ENCODE data around the gene HMCN1.
"Not testable (repeated sequence)": the region's sequence is repeated elsewhere in the genome, so short reads cannot be mapped to it uniquely, and the experiment has no call there.

Gene HMCN1

DNA sequence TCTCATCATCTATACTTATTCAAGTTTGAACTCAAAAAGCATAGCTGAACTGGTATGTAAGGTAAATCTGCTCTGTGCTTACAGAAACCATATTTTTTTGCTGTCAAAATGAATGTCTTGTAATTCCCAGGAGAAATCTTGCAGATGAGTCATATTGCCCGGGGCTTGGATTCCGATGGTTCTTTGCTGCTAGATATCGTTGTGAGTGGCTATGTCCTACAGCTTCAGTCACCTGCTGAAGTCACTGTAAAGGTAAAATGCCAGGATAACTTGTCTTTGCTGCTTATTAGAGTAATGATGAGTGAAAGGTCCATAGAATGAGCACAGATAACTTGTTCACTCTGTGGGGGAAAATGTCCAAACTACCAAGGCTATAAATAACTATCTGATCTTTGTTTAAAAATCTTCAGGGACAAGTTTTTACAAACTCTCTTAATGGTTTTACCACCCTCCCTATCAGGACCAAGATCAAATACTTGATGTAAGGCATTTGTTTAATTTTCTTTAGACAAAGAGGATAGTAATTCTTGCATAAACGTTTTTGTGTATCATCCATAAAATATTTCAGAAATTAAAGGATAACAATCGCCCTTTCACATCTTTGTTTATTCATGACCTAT, 418.5 kb downstream of the HMCN1 start:
- DNase-seq (ENCODE audit: low spot score) = no peak

DNA sequence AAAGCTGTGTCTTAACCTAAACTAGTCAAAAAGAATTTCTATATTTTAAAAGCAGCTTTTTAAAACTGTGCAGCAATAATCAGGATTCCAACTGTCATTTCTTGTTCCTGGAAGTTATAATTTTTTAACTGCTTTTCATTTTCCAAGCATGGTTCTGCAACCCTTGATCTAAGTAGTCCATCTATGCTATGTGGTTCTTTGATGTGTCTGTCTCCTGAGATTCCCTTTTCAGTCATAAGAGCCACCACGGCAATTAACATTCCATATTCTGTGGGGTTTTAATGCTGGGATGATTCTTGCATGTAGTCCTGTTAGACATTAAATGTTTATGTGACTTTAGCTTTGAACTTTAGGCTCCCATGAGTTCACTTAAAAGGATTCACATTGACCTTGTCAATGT, 420.5 kb downstream of the HMCN1 start:
- DNase-seq (ENCODE audit: low spot score) = no peak

DNA sequence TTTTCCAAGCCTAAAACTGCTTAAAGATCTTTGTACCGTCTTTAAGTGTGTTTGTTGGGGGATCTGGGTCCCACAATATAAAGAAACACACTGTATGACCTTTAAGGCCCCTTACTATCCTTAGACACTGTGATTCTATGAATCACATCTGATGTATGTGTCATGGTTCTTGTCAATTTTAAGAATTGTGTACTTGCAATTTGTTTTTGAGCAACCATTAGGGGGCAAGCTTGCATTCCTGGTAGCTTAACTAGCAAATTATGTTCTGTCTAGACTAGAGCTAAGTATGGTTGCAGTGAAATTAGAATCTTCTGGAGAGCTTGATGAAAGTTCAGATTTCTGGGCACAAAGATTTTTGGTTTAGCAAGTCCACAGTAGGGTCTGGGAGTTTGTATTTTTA, 421.4 kb downstream of the HMCN1 start:
- peak; percentile 57 for DNase-seq (ENCODE audit: low spot score)

DNA sequence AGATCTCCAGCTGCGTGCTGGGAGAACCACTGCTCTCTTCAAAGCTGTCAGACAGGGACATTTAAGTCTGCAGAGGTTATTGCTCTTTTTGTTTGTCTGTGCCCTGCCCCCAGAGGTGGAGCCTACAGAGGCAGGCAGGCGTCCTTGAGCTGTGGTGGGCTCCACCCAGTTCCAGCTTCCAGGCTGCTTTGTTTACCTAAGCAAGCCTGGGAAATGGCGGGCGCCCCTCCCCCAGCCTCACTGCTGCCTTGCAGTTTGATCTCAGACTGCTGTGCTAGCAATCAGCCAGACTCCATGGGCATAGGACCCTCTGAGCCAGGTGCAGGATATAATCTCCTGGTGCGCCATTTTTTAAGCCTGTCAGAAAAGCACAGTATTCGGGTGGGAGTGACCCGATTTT, 428.7 kb downstream of the HMCN1 start:
- DNase-seq (ENCODE audit: low spot score) = not testable (repeated sequence)

DNA sequence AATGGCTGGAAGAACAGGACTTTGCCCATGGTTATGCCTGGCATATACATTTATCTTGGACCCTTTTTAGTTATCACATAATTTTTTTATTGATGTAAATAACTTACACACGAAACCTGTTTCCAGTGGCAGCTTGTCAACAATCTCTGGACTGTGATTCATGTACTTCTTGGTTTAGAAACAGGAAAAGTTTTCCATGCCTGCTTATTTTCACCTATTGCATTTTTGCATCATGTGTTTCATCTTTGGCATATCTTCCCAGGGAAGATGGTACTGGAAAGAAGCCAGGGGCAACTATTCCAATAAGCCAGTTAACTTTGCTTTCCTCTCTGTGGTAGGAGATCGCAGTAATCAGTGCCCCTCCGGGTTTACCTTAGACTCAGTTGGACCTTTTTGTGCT, 430.6 kb downstream of the HMCN1 start:
- no peak for DNase-seq (ENCODE audit: low spot score)

DNA sequence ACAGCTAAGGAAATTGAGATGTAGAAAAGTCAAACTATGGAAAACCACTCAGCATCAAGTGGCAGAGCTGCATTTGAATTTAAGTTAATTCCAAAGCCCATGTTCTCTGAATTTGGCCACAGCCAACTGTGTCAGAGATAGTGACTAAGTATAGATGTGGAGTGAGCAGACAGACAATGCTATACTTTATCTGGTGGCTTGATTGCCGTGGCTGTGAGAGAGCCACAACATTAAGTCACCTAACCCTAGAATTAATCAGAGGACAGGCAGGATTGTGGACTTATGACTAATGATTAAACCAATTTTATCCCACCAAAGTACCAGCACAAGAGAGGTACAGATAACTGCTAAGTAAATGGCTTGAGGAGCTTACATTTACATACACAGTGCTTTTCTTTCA, 431.1 kb downstream of the HMCN1 start:
- no peak for DNase-seq (ENCODE audit: low spot score)

DNA sequence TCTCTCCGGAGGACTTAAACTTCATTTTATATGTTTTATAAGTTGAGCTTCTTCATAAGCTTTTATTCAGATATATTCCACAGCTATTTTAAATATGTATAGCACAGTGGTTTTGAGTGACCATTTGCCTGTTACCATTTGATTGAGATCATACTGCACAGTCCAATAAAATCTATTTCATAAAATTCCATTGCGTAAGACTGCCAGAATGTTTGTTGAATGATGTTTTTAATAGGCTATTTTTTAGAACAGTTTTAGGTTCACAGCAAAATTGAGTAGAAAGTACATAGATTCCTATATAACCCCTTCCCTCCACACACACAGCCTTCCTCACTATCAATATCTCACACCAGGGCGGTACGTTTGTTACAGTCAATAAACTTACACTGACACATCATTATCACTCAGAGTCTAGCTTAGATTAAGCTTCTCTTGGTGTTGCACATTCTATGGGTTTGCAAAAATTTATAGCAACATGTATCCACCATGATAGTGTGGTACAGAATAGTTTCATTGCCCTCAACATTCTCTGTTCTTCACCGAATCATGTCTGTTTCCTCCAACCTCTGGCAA, 433.0 kb downstream of the HMCN1 start:
- DNase-seq (ENCODE audit: low spot score) = no peak

DNA sequence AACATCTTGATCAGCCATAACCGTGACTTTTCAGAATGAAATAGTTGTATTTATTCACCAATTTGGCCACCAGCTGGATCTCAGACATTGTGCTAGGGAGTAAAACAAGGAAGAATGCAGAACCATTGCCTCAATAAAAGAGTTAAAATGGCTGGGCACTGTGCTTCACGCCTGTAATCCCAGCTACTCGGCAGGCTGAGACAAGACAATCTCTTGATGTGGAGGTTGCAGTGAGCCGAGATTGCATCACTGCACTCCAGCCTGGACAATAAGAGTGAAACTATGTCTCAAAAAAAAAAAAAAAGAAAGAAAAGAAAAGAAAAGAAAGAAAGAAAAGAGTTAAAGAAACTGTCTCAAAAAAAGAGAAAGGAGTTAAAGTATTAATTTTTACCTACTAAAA, 441.4 kb downstream of the HMCN1 start:
- DNase-seq (ENCODE audit: low spot score) = no peak

DNA sequence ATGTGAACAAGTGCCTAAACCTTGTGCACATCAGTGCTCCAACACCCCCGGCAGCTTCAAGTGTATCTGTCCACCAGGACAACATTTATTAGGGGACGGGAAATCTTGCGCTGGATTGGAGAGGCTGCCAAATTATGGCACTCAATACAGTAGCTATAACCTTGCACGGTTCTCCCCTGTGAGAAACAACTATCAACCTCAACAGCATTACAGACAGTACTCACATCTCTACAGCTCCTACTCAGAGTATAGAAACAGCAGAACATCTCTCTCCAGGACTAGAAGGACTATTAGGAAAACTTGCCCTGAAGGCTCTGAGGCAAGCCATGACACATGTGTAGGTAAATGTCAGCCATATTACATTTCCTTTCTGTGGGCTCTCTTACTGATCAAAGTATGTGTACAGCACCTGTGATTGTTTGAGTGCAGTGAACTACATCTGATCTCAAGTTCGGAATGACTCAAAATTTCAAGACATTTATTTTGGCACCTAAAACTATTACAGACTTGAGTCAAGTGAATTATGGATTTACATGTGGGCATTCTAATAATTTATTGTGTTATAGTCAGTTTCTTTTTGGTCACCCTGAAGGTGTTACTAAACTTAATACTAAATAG, 444.3 kb downstream of the HMCN1 start:
- no peak for DNase-seq (ENCODE audit: low spot score)

DNA sequence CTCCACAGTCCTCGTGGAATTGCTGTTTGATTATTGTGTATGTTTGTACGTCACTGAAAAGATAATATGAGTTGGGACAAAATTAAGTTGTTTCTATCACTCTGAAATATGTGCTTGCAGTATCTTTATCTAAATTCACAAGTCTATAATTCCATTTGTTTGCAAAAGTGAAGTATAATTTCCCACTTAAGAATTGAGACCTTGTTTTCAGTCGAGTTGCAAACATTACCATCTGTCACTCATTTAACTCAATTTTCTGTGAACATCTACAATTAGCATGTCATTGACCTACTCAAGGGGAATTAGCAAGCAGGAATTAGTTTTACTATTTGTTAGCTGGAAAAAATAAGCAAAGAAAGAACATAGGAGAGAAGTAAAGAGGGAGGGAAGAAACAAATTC, 445.0 kb downstream of the HMCN1 start:
- no peak for DNase-seq (ENCODE audit: low spot score)

DNA sequence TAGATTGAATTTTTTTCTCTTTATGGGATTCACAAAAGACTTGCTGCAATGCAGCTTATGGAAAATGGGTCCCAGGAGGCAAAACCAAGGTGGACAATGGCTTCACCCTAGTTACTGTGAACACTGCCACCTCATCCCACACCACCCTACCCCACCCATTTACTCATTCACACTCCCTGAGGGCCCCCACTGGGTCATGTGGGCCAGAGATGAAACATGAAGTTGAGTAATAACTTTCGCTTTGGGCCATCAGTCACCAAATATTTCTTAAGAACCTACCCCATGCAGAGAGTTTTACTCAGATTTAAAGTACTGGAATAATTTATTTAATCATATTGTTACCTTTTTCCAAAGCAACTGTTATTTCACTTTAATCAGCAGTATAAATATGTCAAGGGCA, 449.0 kb downstream of the HMCN1 start:
- DNase-seq (ENCODE audit: low spot score) = no peak

DNA sequence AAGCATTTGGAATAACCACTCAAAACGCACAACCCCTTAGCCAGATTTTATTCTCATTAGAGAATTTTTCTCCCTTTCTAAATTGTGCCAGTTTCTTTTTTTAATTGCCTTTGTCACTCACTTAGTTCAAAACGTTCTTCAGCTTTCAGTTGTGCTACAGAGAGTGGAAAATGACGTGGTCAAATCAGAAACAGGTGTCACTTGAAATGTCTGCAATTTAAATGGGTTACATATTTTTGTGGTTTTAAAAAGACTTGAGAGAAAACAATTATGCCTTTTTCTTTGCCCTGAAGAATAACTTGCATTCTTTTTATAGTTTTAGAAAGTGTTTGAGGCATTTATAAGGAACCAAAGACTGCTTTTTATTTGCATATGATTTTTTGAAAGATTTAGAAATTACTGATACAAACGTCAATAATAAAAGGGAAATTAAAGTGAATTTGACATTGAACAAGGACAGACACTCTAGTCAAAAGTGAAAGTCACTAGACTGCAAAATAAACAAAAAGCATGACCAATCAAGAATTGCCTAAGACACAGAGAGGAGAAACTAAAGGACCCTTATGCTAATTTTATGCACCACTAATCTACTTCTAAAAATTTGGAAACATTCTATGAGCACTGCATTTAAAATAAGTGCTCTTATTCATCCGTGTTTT, 449.9 kb downstream of the HMCN1 start:
- no peak for DNase-seq (ENCODE audit: low spot score)

DNA sequence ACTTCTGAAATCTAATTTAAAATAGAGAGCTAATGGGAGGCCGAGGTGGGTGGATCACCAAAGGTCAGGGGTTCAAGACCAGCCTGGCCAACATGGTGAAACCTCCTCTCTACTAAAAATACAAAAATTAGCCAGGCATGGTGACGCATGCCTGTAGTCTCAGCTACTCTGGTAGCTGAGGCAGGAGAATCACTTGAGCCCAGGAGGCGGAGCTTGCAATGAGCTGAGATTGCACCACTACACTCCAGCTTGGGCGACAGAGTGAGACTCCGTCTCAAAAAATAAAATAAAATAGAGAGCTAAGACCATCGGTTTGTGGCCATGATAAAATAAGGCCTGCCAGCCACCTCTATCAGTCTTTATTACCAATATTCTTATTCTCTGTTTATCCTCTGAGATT, 452.1 kb downstream of the HMCN1 start:
- not testable (repeated sequence) for DNase-seq (ENCODE audit: low spot score)

DNA sequence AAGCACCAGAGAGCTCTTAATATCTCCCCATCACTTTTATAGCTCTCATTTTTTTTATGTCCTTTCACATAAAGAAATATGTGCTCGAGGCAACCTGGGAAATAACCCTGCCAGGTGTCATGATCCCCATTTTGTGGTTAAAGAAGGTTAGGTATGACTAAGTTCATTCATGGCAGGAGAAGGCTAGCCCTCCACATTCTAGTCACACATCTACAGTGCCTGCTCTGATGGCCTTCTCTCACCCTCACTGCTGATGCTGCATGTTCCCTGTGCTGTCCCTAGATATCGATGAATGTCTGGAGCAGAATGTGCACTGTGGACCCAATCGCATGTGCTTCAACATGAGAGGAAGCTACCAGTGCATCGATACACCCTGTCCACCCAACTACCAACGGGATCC, 453.4 kb downstream of the HMCN1 start:
- DNase-seq (ENCODE audit: low spot score) = no peak

DNA sequence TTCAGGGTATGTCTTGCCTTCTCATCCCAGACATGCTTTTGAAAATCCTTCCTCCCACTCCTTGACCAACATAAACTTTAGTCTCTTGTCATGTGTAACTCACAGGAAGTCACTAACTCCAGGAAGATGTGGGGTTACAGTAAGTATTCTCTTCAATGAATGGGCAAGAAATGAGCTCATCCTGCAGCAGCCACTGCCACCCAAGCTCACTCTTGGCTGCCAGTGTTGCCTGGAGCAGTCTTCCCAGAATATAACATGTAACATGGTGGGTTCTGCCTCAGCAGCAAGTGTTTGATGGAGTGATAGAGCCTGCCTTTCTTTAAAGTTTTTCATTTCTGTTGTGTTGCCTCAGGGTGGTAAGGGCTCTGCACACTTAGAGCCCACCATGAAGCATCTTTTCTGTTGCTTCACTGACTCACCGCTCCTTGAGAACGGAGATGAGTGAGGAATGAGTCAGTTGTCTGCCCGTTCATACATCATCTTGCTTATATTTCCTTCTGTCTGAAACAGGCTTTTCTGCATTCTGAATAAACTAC, 453.9 kb downstream of the HMCN1 start:
- DNase-seq (ENCODE audit: low spot score) = no peak

DNA sequence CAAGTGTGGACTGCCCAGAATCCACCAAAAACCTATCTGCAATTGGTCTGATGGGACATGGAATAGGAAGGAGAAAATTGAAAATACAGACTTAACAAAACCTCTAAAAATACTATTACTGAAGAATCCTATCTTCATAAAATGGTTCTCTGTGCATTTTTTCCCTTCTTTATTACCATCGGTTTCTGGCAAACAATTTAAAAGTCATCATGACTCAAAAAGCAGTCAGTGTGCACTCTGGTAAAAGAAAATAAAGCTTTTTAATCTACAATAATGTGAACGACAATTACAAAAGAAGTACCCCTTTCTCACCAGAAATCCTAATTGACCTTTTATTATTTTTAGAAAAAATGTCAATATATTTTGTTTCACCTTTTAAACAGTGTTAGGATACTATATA, 454.5 kb downstream of the HMCN1 start:
- DNase-seq (ENCODE audit: low spot score) = no peak

DNA sequence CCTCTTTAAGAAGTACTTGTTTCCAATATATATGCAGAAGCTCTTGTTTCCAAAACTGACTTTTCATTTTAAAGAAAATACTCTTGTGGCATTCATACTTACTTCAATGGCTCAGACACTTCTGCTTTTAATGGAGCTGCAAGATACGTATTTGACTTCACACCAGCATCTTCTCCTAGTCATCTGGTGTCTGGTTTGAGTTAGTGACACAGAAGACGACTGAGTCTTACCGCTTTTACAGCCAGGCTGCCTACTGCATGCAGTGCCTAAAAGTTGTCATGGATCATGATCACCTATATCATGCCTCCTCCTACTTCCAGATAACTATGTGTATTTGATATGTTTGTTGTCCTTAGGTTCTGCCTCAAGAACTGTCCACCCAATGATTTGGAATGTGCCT, 455.0 kb downstream of the HMCN1 start:
- no peak for DNase-seq (ENCODE audit: low spot score)

DNA sequence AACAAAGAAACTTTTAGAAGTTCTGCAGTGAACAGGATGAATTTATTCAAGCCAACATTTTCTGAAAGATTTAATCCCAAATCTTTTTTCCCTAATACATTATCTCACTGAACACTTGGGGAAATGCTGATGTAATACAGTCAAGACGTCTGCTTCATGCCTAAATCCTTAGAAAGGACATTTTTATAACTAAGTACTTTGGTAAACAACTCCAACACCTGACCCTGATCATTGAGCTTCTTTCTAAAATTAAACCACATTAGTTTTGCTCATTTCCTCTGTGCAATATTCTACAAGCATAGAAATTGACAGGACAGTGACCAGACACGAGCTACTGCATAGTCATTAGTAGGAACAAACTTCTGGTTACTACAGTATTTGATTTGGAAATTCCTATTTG, 457.3 kb downstream of the HMCN1 start:
- no peak for DNase-seq (ENCODE audit: low spot score)

DNA sequence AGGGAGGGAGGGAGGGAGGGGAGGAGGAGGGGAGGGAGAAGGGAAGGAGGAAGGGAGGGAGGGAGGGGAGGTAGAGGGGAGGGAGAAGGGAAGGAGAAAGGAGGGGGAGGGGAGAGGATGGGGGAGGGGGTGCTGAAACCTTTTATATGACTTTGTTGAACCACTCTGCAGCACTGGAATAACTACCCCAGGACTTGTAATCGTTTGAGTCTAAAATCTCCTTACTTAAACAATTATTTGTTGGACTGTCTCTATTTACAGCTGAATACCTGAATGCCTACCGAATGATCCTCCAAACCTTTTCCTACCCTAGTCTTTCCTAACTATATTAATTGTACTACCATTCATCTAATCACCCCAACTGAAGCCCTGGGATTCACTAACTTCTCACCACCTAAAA, 459.0 kb downstream of the HMCN1 start:
- no peak for DNase-seq (ENCODE audit: low spot score)

DNA sequence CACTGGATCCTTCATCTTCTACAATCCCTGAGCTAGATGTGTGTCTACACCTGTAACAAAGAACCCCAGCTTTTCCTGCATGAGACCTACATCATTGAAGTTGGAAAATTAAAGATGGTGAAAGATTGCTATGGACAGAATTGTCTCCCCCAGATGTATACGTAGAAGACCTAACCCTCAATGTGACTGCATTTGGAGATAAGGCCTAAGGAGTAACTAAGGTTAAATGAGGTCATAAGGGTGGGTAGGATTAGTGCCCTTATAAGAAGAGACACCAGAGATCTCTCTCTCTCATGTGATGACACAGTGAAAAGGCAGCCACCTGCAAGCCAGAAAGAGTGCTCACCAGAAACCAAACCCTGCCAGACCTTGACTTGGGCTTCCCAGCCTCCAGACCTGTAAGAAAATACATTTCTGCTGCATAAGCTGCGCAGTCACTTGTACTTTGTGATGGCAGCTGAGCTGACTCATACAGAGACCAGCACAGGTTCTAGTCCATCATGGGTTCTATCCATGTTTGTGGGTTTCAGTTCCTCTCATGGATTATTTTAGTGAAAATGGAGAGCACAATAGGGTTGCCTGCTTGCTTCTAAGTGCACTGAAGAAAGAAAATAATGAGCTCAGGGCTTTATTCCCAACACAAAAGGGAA, 460.0 kb downstream of the HMCN1 start:
- no peak for DNase-seq (ENCODE audit: low spot score)

DNA sequence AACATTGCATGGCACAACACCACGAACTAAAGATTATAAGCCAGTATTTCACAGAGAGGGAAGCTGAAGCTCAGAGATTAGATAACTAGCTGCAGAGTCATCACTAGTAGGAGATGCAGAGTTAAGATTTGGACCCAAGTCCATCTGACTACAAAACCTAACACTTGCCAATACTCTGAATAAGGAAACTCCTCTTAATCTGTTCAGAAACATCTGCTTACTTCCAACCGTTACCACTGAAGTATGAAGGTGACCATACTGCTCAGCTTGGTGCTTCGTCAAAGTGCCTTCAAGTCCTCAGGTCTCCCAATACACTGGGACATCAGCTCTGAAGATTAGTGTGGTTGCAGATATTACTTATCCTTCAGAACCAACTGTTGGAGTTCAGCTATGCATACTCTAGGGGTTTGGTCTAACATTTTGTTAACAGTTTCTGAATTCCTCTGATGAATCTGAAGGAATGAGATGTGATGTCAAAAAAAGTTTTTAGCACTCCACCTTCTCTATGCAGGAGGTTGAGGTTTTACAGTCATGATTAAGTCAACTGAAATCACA, 461.3 kb downstream of the HMCN1 start:
- DNase-seq (ENCODE audit: low spot score) = no peak

DNA sequence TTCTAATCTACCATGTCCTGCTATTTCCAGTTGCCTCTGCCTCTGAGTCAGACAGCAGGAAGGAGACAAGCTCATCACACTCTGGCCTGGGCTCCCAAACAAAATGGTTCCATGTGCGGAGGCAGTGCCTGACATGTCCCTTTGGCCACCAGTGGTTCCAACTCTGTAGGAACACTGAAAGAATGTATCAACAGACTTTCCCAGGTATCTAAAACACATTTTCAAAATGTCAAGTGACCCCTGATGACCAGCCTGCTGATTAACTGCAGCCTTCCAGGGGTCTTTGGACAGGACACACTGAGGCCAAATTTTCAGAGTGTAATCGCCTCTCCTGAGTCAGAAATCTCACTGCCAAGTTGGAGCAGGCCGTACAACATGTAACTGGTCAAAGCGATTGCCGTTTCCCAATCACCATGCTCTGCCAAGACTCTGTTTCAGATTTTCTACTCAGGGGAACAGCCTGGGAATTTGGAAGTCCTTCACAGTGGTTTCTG, 468.1 kb downstream of the HMCN1 start:
- DNase-seq (ENCODE audit: low spot score) = no peak
